Erythroblast (primary cell): ENCODE measurements around the gene PALLD.

Experiments used
- GATA1 ChIP-seq: IDR thresholded peaks from 2 replicates; pipeline ENCODE4 v1.6.1; 2011; ENCODE audit warnings: low read depth, mild to moderate bottlenecking, control low read depth, low read length, moderate library complexity
- POLR2A ChIP-seq: IDR thresholded peaks from 2 replicates; pipeline ENCODE4 v1.6.1; 2011; ENCODE audit warnings: mild to moderate bottlenecking, low read length

DNA sequence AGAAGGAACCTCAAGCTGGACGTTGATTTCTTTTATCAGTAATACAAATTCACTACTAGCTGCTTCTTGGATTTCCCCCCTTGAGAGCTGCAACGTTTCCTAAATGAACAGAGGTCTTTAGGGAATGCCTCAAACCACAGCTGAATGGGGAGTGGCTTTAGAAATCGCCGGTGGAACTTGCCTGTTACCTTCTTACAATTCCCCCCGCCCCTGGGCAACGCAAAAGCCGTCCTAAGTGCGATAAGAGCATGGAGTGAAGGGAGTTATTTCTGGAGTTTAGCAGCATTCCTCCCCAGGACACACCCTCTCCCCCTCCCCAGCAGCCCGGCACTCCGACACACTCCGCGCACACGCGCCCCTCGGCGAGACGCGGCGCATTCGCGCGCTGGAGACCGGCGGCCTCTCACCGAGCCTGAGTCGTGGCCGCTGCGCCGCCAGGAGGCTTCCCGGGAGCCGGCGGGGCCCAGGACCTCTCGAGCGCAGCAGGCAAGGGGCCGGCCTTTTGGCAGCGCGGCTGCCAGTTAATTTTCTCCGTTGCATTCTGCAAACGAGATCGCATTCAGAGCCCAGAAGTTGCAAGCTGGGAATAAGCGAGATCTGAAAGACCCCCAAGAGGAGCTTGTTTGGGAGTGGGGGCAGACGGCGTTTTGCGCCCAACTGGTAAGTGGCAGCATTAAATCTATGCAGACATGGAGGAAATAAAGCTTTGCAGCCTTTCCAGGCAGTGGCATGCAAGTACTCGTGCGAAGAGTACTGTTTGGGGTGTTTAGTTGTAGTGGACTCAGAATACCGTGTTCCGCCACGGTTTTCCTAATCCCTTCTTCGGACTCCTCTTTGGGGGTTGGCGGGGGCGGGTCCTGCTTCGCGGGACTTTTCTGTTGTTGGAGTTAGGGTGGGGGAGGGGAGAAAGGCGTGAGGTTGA lies 134.7 kb downstream of the PALLD start:
- no peak for TF ChIP-seq POLR2A
- no peak for TF ChIP-seq GATA1
